Pulmonary artery endothelial cell (primary cell): ENCODE measurements around the gene TMEM212. TPM values are rescaled to one million over a fixed set of nuclear protein-coding genes. Genes with fewer than 3 reads are reported as not detected.
"Not testable (repeated sequence)": the region's sequence is repeated elsewhere in the genome, so short reads cannot be mapped to it uniquely, and the experiment has no call there.

ENCODE experiments used
- DNase-seq: peaks from one replicate; pipeline ENCODE4 v3.0.0-alpha.2; 2011; ENCODE audit warnings: low read depth, low spot score
- total RNA-seq: library from RNA; depleted of rRNA; stranded (reverse); fragments of >200 nt; gene quantifications from 2 replicates; pipeline ENCODE4 v1.2.3, GENCODE V29; 2014

The TMEM212 gene
- total RNA-seq, 1 donor from 2014 or later: not detected

- DNase-seq: no peak
Observed at GRCh38 chr3:171890398-171890797, 47.2 kb downstream of the TMEM212 start.

- no peak for DNase-seq
Observed at GRCh38 chr3:171892457-171892856, 49.3 kb downstream of the TMEM212 start.

GRCh38 chr3:171895291-171895690 lies 52.1 kb downstream of the TMEM212 start:
- DNase-seq: no peak

GRCh38 chr3:171895900-171896299 lies 52.8 kb downstream of the TMEM212 start:
- no peak for DNase-seq

- no peak for DNase-seq
Observed at GRCh38 chr3:171896316-171896715, 53.2 kb downstream of the TMEM212 start.

GRCh38 chr3:171898192-171898591 lies 55.0 kb downstream of the TMEM212 start:
- DNase-seq: no peak

- no peak for DNase-seq
Observed at GRCh38 chr3:171900446-171900845, 57.3 kb downstream of the TMEM212 start.

- no peak for DNase-seq
Observed at GRCh38 chr3:171901615-171902312, 58.6 kb downstream of the TMEM212 start.

- DNase-seq: no peak
Observed at GRCh38 chr3:171904829-171905228, 61.7 kb downstream of the TMEM212 start.

GRCh38 chr3:171906503-171906902 lies 63.4 kb downstream of the TMEM212 start:
- not testable (repeated sequence) for DNase-seq

GRCh38 chr3:171906951-171907676 lies 64.0 kb downstream of the TMEM212 start:
- no peak for DNase-seq

- no peak for DNase-seq
Observed at GRCh38 chr3:171907761-171908160, 64.6 kb downstream of the TMEM212 start.

GRCh38 chr3:171908731-171909130 lies 65.6 kb downstream of the TMEM212 start:
- DNase-seq: no peak

Other genes with a start within 250 kb of the TMEM212 start
- gene PLD1, start 32.9 kb upstream of the TMEM212 start, total RNA-seq: 78.9 and 81.0 TPM in 2 replicates
- 106 and 147 TPM in 2 replicates for gene FNDC3B, start 196.2 kb downstream of the TMEM212 start, total RNA-seq